GM18520 (cell line): Measurements from ENCODE around the gene CCSER2.
"Not testable (repeated sequence)": the region's sequence is repeated elsewhere in the genome, so short reads cannot be mapped to it uniquely, and the experiment has no call there.

ENCODE experiments used
- ATAC-seq: cut with Tn5 transposase; IDR thresholded peaks from one replicate; pipeline ENCODE4 v1.9.1; 2021; ENCODE audit not compliant: unreplicated experiment

The CCSER2 gene

DNA sequence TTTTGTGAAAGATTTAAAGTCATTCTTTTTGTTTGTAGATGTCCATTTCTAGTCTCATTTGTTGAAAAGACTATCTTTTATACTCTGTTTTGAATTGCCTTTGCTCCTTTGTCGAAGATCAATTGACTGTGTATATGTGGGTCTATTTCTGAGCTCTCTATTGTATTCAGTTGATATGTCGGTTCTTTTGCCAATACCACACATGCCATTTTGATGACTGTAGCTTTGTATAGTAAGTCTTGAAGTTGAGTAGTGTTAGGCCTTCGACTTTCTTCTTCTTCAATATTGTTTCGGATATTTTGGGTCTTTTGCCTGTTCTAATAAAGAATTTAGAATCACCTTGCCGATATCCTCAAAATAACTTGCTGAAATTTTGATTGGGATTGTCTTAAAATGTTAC, 104.5 kb downstream of the CCSER2 start:
- ATAC-seq = no peak

DNA sequence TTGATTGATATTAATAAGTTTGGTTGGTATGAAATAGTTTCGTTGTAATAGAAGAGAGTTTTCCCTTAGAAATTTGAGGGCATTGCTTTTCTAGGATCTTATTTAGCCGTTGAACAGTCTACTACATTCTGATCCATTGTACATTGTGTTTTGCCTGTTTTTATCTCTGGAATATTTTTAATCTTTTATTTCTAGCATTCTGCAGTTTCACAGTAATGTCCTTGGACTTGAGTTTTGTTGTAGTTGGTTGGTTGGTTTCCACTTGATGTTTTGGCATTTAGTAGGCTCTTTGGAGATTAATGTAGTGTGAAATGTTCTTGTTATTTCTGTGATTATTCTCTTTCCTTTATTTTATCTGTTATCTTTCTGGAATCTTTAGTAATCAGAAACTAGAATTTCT, 112.4 kb downstream of the CCSER2 start:
- ATAC-seq = no peak

DNA sequence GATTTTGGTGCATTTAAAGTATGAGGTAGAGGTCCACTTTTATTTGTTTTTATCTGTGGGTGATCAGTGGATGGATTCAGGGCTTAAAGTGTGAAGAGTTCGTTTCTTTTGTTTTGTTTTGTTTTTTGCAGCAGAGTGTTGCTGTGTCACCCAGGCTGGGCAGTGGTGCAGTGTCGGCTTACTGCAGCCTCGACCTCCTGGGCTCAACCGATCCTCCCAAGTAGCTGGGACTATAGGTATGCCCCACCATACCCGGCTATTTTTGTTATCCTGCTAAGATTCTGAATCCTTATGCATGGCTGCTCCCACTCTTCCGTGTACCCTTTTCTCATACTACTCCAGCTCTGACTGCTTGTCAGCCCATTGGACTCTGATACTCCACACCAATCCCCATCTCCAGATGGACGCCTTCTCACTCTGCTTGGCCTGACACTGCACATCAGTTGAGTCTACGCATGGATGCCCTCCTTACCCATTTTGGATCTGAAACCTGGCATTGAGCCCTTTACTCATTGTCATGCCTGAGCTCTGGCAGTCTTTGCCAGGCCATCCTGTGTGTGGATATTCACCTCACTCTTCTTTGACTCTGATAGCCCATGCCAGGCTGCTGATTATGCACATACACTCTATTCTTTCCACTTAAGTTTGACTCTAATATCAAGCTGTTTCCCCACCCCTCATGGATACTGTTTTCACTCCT, 119.5 kb downstream of the CCSER2 start:
- no peak for ATAC-seq

DNA sequence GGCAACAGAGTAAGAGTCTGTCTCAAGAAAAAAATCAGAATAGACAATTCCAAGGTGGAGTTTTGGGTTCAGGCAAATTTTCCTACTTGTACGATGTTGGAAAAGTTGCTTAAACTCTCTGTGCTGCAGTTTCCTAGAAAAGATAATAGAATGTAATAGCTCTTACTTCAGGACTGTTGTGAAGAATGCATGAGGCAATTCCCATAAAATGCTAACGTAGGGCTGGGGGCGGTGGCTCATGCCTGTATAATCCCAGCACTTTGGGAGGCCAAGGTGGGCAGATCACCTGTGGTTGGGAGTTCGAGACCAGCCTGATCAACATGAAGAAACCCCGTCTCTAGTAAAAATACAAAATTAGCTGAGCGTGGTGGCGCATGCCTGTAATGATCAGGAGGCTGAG, 121.0 kb downstream of the CCSER2 start:
- ATAC-seq = not testable (repeated sequence)

DNA sequence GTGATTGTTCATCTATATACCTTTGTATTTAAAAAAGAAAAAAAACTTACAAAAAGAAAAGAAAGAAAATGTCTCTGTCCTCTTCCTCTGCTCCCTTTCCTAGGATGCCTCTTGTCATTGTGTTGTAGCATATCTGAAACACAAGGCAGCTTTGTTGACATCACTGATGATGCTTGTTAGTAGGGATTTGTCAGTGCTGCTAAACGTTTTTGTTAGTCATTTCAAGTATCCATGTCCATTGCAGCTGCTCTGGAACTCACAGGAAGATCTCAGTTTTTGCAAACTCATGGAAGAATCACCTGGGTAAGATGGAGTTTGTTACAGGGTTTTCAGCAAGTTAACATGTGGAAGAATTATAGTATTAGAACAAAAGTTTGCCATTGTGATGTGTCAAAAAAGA, 123.6 kb downstream of the CCSER2 start:
- no peak for ATAC-seq

DNA sequence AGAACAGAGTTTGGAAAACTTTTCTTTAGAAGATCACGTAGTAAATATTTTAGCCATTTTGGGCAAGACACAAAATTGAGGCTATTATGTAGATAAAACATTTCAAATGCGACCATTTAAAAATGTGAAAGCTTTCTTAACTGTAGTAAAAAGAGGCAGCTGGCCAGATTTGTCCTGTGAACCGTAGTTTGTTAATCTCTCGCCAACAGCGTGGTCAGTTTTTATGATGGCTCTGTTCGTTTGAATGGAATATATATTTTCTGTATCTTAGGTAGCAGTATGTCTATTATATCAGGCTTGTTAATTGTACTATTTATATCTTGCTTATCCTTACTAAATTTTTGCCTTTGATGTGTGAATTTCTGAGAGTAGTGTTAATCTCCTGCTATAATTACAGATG, 124.9 kb downstream of the CCSER2 start:
- no peak for ATAC-seq

DNA sequence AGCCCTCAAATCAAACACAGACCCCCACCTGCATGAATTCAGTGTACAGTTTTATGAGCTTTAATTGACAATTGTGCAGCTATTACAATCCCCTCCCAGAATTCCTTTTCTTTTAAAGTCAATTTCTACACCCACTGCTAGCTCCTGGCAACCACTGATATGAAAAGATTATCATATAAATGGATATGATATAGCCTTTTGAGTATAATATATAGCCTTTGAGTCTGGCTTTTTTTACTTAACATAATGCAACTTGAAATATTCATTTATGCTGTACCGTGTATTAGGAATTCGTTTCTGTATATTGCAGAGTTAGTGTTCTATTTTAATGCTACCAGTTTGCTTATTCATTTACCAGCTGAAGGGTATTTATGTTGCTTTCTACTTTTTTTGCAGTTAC, 127.7 kb downstream of the CCSER2 start:
- no peak for ATAC-seq

DNA sequence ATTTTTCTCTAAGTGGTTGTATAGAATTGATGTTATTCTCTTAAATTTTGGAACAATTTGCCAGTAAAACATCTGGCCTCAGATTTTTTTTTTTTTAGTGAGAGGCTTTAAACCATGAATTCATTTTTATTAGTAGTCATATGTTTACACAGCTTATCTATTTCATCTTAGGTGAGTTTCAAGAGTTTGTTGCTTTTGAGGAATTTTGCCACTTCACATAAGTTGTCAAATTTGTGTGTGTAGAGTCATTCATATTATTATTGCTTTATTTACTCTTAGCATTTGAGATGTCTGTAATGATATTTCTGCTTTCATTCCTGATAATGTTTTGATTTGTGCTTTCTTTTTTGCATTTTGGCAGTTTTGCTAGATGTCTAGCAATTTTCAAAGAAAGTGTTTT, 132.1 kb downstream of the CCSER2 start:
- no peak for ATAC-seq

DNA sequence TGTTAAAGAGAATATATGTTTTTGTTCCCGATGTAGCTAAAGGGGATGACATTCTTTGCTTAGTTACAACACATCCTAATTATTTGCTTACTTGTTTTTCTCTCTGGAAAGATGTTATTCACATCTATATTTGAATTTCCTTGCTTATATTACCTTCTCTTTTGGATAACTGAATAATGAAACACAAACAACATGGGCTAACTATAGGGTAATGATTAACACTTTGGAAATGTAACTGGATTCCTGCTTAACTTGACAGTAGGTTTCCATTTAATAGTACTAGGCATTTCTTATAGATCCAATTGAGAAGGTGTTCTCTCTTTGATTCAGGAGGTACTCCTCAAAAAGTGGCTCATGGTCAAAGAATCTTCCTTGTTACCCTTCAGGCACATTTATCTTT, 141.1 kb downstream of the CCSER2 start:
- no peak for ATAC-seq

DNA sequence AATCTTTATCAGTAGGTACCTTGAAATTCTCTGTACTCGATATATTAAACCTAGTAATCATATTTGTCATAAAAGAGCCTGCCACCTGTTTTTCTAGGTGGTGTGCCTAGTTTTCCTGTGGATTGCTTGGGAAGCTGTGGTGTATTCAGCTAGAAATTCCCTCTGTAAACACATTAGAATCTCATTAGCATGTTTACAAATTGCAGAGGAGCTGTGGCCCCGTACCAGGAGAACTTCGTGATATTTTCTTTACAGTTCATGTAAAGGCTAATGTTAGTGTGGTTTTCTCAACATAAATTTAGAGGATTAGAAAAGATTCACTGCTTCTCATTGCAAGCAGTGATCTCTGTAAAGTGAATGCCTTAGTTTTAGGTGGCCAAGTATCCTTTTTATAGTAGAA, 144.7 kb downstream of the CCSER2 start:
- ATAC-seq = no peak

DNA sequence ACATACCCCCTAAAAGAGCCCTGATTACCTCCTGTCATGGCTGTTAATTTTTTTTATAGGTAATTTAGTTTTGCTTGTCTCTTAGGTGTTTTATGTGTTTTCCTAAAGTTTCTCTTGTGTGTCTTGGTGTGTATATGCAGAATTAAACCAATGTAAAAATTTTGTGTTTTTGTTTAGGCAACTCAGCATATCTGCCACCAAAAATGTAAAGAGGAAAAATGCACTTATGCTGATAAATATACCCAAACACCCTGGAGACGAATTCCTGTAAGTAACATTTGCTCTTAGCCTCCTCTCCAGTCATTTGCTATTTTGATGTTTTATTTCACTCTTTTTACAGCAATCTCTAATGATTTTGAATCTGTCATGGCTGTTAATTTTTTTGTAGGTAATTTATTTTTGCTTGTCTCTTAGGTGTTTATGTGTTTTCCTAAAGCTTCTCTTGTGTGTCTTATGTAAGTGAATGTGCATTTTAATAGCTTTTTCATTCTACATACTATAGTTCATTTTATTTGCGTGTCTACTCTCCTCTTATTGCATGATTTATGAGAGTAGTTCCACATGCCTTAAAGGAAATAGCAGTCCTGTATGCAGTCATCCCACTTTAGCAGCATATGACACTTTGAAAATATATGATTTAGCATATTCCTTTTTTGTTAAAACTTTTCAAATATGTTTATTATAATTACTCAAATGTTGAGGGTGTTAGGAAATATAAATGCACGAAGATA, 149.2 kb downstream of the CCSER2 start:
- ATAC-seq = no peak

DNA sequence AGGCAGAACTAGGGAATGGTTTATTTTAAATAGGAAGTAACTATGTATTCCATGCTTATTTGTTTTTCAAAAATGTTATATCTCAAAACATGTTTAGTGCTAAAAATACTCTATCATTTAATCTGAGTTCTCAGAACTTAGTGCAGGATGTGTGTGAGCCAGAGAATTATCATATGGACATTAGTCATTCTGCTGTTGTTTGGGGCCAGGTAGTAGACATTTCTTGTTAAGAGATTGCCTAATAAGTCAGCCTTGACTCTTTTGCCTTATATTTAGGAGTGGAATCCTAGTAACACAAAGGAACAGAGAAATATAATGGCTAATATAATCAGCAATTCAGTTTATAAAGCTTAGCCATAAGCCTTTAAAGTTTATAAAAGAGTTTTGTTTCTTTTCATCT, 149.8 kb downstream of the CCSER2 start:
- ATAC-seq = no peak

DNA sequence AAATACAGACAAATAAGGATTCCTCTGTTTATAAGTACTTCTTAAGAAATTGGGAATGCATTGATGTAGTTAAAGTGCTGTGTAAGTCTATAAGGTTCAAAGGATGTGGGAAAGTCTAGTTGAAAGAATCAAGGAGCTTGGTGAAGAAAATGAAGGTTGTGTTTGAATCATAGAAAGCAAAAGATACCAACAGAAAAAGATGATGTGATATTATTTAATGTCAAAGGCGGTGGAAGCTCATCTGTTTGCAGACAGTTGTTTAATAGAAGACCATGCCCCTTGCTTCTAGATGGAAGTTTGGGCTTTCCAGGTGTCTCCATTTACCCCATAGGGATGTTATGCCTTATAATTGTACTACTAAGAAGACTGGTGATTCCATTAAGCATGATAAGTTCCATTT, 150.3 kb downstream of the CCSER2 start:
- ATAC-seq = no peak

DNA sequence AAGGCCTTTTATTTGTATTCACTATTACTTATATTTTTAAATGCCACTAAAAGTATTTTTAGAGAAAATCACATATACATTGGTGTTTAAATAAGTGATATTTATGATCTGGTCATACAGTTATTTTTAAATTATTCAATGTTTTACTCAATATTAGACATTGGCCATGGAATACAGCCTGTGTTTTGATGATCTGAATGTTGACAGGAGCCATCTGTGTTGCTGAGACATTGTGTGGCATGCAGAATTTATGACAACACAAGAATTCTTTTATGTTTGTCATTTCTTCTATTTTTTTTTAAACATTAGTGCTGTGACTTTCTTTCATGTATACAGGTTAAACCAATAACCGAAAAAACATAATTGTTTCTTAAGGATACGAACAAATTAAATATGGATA, 156.2 kb downstream of the CCSER2 start:
- no peak for ATAC-seq

DNA sequence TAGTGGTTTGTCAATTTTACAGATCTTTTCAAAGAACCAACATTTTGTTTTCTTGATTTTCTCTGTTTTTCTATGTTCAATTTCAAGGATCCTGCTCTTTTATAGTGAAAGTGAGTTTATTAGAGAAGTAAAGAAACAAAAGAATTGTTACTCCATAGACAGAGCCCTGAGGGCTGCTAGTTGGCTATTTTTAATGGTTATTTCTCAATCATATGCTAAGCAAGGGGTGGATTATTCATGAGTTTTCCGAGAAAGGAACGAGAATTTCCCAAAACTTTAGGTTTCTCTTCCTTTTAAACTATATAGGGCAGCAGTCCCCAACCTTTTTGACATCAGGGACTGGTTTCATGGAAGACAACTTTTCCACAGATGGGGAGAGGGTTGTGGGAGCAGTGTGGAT, 165.0 kb downstream of the CCSER2 start:
- ATAC-seq = no peak

DNA sequence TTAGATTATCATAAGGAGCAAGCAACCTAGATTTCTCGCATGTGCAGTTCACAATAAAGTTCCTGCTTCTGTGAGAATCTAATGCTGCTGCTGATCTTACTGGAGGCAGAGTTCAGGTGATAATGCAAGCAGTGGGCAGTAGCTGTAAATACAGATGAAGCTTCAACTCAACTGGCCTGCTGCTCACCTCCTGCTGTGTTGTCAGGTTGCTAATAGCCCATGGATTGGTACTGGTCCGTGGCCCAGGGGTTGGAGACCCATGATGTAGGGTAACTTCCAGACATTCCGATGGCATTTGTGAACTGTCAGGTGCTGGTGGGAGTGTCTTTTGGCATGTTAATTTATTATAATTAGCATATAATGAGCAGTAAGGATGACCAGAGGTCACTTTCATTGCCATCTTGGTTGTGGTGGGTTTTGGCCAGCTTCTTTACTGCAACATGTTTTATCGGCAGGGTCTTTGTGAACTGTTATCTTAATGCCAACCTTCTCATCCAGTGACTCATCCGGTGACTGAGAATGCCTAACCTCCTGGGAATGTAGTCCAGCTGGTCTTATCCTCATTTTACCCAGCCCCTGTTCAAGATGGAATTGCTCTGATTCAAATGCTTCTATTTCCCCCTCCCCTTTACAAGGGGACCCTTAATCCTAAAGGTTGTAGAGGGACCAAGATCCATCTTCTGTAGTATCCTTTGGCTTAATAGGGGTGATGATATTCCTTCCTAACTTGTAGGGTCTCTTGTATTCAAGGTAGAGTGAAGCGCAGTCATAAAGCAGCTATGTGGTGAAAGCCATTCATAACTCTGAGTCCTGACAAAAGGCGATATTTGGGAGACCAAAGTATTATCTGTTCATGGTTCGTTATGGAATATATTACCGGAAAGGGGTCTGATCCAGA, 165.8 kb downstream of the CCSER2 start:
- no peak for ATAC-seq

DNA sequence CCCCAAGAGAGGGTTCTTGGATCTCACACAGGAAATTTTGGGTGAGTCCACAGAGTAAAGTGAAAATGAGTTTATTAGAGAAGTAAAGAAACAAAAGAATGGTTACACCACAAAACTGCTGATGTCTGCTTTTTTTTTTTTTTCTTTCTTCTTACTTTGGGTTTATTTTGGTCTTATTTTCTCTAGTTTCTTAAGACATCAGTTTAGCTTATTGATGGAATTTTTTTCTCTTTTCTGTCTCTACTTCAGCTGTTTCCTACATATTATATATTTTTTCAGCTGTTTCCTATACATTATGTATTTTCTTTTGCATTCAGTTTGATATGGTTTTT, 166.4 kb downstream of the CCSER2 start:
- no peak for ATAC-seq

DNA sequence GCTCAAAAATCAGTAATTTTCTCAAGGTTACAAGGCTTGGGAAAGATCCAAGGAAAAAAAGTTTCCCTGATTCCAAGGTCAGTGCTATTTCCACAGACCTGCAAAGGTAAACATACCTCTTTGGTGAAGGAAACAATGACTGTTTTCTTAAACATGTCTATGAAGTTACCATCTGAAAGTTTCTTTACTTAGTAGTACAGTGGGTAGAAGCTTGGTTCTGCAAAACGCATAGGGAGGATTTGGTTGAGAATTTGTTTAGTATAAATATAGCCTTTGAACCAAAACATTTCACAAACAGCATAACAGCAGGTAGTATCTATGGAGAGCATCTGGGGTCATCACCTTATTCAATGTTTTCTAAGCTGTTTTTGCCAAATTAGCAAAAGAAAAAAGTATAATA, 169.6 kb downstream of the CCSER2 start:
- no peak for ATAC-seq

DNA sequence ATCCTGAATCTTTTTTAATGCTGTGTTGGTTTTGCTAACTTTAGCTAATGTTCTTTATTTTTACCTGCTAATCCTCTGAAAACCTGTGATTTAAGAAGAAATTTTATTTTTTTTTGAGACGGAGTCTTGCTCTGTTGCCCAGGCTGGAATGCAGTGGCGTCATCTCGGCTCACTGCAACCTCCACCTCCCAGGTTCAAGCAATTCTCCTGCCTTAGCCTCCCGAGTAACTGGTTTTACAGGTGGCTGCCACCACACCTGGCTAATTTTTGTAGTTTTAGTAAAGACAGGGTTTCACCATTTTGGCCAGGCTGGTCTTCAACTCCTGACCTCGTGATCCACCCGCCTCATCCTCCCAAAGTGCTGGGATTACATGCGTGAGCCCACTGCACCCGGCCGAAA, 170.7 kb downstream of the CCSER2 start:
- not testable (repeated sequence) for ATAC-seq

DNA sequence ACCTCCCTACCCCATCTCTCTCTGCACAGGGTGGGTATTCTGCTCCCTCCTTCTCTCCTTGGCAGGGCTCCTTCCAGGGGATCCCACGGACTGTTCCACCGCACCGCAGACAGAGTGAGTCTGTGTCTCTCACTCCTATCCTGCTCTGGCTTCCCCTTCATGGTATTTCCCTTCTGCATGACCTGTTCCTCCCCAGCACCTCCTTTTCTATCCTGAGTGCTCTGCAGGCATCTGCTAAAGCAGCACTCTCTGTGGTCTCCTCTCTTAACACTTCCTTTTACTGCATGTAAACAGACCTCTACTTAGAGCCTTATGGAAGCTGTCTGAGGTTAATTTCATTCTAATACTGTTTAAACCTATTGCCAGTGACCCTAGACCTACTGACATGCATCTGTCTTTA, 171.5 kb downstream of the CCSER2 start:
- no peak for ATAC-seq

DNA sequence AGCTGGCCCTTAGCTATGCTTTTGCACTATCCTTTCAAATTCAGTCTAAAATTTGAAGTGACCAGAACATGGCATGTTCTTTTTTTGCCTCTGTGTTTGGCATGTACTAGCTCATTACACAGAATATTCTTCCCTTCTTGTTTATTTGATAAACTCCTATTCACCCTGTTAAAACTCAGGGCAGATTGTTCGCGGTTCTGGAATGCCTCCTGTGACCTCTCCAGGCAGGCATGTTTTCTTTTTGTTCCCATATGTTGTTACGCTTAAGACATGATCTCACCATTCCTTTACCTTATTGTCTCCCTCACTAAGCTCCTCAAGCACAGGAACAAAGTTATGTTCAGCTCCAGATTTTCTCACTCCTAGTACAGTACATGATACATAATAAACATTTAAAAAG, 181.7 kb downstream of the CCSER2 start:
- ATAC-seq = no peak

DNA sequence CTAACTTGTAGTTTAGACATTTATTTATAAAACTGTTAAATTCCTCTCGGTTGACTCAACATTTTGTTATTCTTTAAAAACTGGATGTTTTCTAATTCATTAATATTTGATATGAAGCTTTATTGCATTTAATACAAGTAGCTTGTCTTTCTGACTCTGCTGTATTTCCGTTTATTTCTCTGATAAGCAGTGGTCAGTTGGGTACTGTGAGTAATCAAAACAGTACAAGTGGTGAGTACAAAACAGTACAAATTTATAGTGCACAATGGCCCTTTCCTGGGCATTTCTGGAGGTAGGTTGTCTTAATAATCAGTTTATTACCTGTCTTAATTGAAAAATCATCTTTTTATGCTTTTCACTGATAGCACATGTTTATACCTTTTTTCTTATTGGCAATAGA, 182.7 kb downstream of the CCSER2 start:
- no peak for ATAC-seq
